GM23248 (cell line): ENCODE measurements around the gene RAB39A. TPM values are rescaled to one million over a fixed set of nuclear protein-coding genes. Genes with fewer than 3 reads are reported as not detected.

Experiments
- DNase-seq: peaks from one replicate; pipeline ENCODE4 v3.0.0-alpha.2; 2015
- H2AFZ ChIP-seq: fragments of 200-600 bp; sonication (generic); 2 replicates; pipeline ENCODE4 v1.6.1; 2016; ENCODE audit warnings: antibody characterized with exemption
- H3F3A ChIP-seq: fragments of 200-600 bp; sonication (generic); 2 replicates; pipeline ENCODE4 v1.6.1; 2016; ENCODE audit warnings: mild to moderate bottlenecking, antibody characterized with exemption, mixed run types; ENCODE audit not compliant: insufficient read depth
- H3K27ac ChIP-seq: fragments of 200-600 bp; sonication (generic); 2 replicates; pipeline ENCODE4 v1.5.1; 2016; ENCODE audit warnings: mild to moderate bottlenecking
- H3K27me3 ChIP-seq: fragments of 200-600 bp; sonication (generic); replicated peaks from 2 replicates; pipeline ENCODE4 v1.6.1; 2016; ENCODE audit warnings: mild to moderate bottlenecking; ENCODE audit not compliant: insufficient read depth
- H3K36me3 ChIP-seq: fragments of 200-600 bp; sonication (generic); 2 replicates; pipeline ENCODE4 v1.6.1; 2016; ENCODE audit warnings: low read depth, mild to moderate bottlenecking
- H3K4me1 ChIP-seq: fragments of 200-600 bp; sonication (generic); 2 replicates; pipeline ENCODE4 v1.6.1; 2016; ENCODE audit warnings: mild to moderate bottlenecking; ENCODE audit not compliant: insufficient read depth
- H3K4me2 ChIP-seq: fragments of 200-600 bp; sonication (generic); one replicate; pipeline ENCODE4 v1.6.1; 2016; ENCODE audit warnings: mild to moderate bottlenecking; ENCODE audit not compliant: unreplicated experiment
- H3K4me3 ChIP-seq: fragments of 200-600 bp; sonication (generic); 2 replicates; pipeline ENCODE4 v1.5.1; 2016; ENCODE audit warnings: mild to moderate bottlenecking
- H3K79me2 ChIP-seq: fragments of 200-600 bp; sonication (generic); 2 replicates; pipeline ENCODE4 v1.6.1; 2016; ENCODE audit warnings: mild to moderate bottlenecking; ENCODE audit not compliant: insufficient read depth
- H3K9ac ChIP-seq: fragments of 200-600 bp; sonication (generic); 2 replicates; pipeline ENCODE4 v1.6.1; 2016; ENCODE audit warnings: mild to moderate bottlenecking
- H3K9me2 ChIP-seq: fragments of 200-600 bp; sonication (generic); 2 replicates; pipeline ENCODE4 v1.6.1; 2016; ENCODE audit warnings: mixed run types, mild to moderate bottlenecking, moderate library complexity; ENCODE audit not compliant: insufficient read depth
- H3K9me3 ChIP-seq: fragments of 200-600 bp; sonication (generic); one replicate; pipeline ENCODE4 v1.6.1; 2017; ENCODE audit warnings: low read depth
- H4K20me1 ChIP-seq: fragments of 200-600 bp; sonication (generic); 2 replicates; pipeline ENCODE4 v1.6.0; 2016; ENCODE audit not compliant: insufficient read depth
- EZH2 ChIP-seq: fragments of 200-600 bp; sonication (generic); IDR thresholded peaks from 2 replicates; pipeline ENCODE4 v1.6.1; 2018; ENCODE audit warnings: antibody characterized with exemption, mild to moderate bottlenecking; ENCODE audit not compliant: insufficient read depth, poor library complexity, severe bottlenecking
- EZH2phosphoT487 ChIP-seq: fragments of 200-600 bp; sonication (generic); IDR thresholded peaks from 2 replicates; pipeline ENCODE4 v1.6.1; 2018; ENCODE audit warnings: antibody characterized with exemption, moderate library complexity, mild to moderate bottlenecking, low read depth; ENCODE audit not compliant: insufficient read depth
- WGBS, 2 experiments: methylation state at CpG; one replicate each; pipeline ENCODE4 v1.1.6; 2015 to 2017; ENCODE audit warnings: low lambda C conversion rate in 2 of 2, low coverage in 1 of 2; ENCODE audit errors: missing lambda C conversion rate in 2 of 2; 5-methylcytosine and 5-hydroxymethylcytosine counted together
- in situ Hi-C: fragments of 300-500 bp; cut with MboI; formaldehyde crosslinking; loops from 2 replicates; pipeline ENCODE4 v1.15.0; 2020
- polyA plus RNA-seq: library from polyadenylated mRNA; unstranded; fragments of >200 nt; fragmentation: Nextera tagmentation; extraction: Ambion mirVana; gene quantifications from 2 replicates; pipeline ENCODE4 v1.2.1, GENCODE V29; 2016
- total RNA-seq: library from RNA; depleted of rRNA; stranded (reverse); fragments of >200 nt; shearing (Covaris generic); gene quantifications from 2 replicates; pipeline ENCODE4 v1.2.3, GENCODE V29; 2014

The RAB39A gene
- total and polyA plus RNA-seq, 2 experiments from 2014 or later: not detected

DNA sequence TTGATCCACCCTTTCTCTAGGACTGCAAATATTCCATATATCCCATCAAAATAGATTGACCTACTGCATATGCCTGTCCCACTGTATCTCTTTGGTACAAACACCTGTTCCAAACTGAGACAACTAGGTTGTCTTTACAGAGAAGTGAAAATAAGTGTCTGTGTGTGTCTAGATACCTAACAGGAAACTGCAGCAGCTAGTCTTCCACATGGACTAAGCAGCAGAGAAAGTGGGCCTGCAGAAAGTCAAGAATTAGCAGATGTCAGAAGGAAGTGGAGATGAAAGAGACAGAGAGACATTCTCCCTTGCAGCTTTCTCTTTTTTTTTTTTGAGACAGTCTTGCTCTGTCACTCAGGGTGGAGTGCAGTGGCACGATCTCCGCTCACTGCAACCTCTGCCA lies 3.9 kb upstream of the RAB39A start:
- no peaks in the 10 kb centered on the region for H3F3A ChIP-seq
- DNase-seq: no peak
- H3K9ac ChIP-seq: no peak overlapping the region
- H3K79me2 ChIP-seq: no peaks in the 10 kb centered on the region
- no peaks in the 10 kb centered on the region for H3K9me2 ChIP-seq
- H2AFZ ChIP-seq: no peak overlapping the region
- peaks cover 7% of the 10 kb centered on the region for H3K27me3 ChIP-seq
- in situ Hi-C loops: no loop called here
- no peaks in the 10 kb centered on the region for H3K9me3 ChIP-seq
- H4K20me1 ChIP-seq: no peaks in the 10 kb centered on the region
- no peak overlapping the region for H3K4me3 ChIP-seq
- no peaks in the 10 kb centered on the region for H3K4me1 ChIP-seq
- no peak overlapping the region for H3K27ac ChIP-seq
- no peaks in the 10 kb centered on the region for H3K36me3 ChIP-seq
- H3K4me2 ChIP-seq: no peak overlapping the region
- 35 to 89% methylated on average over 2 of the region's 2 CpGs for WGBS, 2 experiments
- TF ChIP-seq EZH2phosphoT487 (no peak), EZH2 (no peak)

DNA sequence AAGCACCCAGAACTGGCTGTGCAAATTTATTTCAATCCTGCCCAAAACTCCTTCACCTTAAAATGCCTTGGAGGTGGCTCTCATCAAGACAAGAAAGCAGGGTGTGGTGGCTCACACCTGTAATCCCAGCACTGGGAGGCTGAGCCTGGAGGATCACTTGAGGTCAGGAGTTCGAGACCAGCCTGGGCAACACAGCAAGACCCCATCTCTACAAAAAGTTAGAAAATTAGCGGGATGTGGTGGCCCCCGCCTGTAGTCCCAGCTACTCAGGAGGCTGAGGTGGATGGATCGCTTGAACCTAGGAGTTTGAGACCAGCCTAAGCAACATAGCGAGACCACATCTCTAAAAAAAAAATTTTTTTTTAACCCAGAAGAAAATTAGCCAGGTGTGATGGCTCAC lies 689 bp upstream of the RAB39A start:
- in situ Hi-C loops: no loop called here
- Histone ChIP-seq H3K27me3 (peaks cover 18% of the 10 kb centered on the region), H4K20me1 (no peaks in the 10 kb centered on the region), H3K36me3 (no peaks in the 10 kb centered on the region), H3K4me1 (no peaks in the 10 kb centered on the region), H3K9ac (no peak overlapping the region), H3K9me2 (no peaks in the 10 kb centered on the region), H3K79me2 (no peaks in the 10 kb centered on the region), H2AFZ (no peak overlapping the region), H3F3A (no peaks in the 10 kb centered on the region), H3K9me3 (no peaks in the 10 kb centered on the region), H3K4me2 (peak overlapping the region; percentile 33), H3K4me3 (no peak overlapping the region), H3K27ac (no peak overlapping the region)
- no peak for DNase-seq
- no peak for TF ChIP-seq EZH2
- TF ChIP-seq EZH2phosphoT487: no peak
- WGBS, 2 experiments: 86 to 88% methylated on average over 5 of the region's 5 CpGs

DNA sequence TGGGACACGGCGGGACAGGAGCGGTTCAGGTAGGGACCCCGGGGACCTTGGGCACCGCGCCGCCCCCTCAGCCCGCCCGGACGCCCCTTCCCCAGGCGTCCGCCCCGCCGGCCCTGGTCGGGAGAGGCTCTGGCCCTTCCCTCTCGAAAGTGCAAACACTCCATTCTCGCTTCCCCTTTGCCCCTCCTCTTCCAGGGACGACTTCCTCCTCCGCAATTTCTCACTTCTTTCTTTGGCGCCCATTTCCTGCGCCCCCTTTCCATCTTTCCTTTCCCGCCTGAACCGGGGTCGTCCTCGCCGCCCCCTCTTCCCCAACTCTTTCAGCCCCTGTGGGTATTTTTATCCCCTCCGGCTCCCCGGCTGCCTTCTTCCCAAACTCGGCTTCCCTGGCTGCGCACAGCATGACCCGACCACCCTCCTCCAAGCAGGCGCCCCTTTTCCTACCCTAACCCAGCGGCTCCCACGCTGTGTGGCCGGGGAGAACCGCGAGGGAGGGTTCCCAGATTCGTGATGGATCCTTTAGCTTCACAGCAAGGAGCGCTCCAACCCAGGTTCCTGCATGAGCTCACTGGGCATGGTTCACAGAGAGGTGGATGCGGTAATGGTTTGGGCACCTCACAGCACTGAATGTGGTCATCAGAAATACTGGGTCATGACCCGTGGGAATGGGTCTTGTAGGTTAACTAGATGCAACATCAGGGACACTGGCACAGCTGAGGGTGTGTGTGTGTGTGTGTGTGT lies 689 bp downstream of the RAB39A start:
- no peaks in the 10 kb centered on the region for H3K4me1 ChIP-seq
- H3F3A ChIP-seq: no peaks in the 10 kb centered on the region
- no peaks in the 10 kb centered on the region for H3K36me3 ChIP-seq
- H3K4me3 ChIP-seq: peak overlapping the region; percentile 41; the same call in 1 of the 2 replicates
- H3K27ac ChIP-seq: no peak overlapping the region
- TF ChIP-seq EZH2 (no peak), EZH2phosphoT487 (no peak)
- H3K27me3 ChIP-seq: peaks cover 18% of the 10 kb centered on the region
- H3K9me2 ChIP-seq: no peaks in the 10 kb centered on the region
- H2AFZ ChIP-seq: no peak overlapping the region
- no peaks in the 10 kb centered on the region for H4K20me1 ChIP-seq
- no peak overlapping the region for H3K9ac ChIP-seq
- peak overlapping the region; percentile 46 for H3K4me2 ChIP-seq
- H3K79me2 ChIP-seq: no peaks in the 10 kb centered on the region
- H3K9me3 ChIP-seq: no peaks in the 10 kb centered on the region
- WGBS, 2 experiments: 5% methylated on average over 36 to 41 of the region's 41 CpGs
- in situ Hi-C loops: no loop called here
- DNase-seq: no peak

DNA sequence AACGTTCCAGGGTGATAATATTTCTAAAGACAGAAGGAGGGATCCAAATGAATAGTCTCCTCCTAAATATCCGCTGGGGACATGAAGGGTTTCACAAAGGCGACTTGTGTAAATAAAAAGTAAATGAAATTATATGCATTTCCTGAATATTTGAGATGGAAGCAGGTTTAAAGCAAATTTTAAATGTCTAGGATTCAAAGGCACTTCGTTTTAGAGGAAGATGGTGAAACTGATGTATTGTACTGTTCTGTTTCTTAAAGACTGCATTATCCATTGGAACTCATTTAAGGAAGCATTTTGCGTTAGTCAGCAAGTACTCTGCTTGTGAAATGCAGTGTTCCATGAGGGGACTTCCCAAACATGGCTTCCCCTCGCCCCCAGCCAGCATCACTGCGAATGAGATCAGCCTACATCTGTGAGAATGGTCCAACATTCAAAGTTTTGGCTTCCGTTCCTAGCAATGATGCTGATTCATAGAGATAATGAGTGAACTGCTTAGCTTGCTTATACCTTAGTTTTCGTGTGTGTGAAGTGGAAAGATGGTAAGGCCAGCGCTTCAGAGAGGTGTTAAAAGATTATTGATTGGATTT lies 1.5 kb downstream of the RAB39A start:
- no peak overlapping the region for H3K9ac ChIP-seq
- H3K27ac ChIP-seq: no peak overlapping the region
- no peaks in the 10 kb centered on the region for H3K9me3 ChIP-seq
- in situ Hi-C loops: no loop called here
- no peaks in the 10 kb centered on the region for H3K4me1 ChIP-seq
- H3K4me3 ChIP-seq: no peak overlapping the region
- DNase-seq: no peak
- 41 to 47% methylated on average over 10 of the region's 10 CpGs for WGBS, 2 experiments
- no peaks in the 10 kb centered on the region for H3K79me2 ChIP-seq
- no peaks in the 10 kb centered on the region for H3F3A ChIP-seq
- no peaks in the 10 kb centered on the region for H3K9me2 ChIP-seq
- peaks cover 18% of the 10 kb centered on the region for H3K27me3 ChIP-seq
- H3K4me2 ChIP-seq: no peak overlapping the region
- no peaks in the 10 kb centered on the region for H4K20me1 ChIP-seq
- no peaks in the 10 kb centered on the region for H3K36me3 ChIP-seq
- H2AFZ ChIP-seq: no peak overlapping the region
- TF ChIP-seq EZH2 (no peak), EZH2phosphoT487 (no peak)
